GM12891 (cell line): ENCODE measurements around the gene SPTSSB. TPM values are rescaled to one million over a fixed set of nuclear protein-coding genes. Genes with fewer than 3 reads are reported as not detected.

Experiments used
- DNase-seq: peaks from one replicate; pipeline ENCODE4 v3.0.0; 2011; ENCODE audit warnings: low spot score; ENCODE audit not compliant: insufficient read length
- FAIRE-seq: peaks from 2 replicates; lab custom pipeline; 2011; peaks lifted over from hg19 to GRCh38; lab: Jason Lieb, UNC
- PAX5 ChIP-seq: IDR thresholded peaks from 2 replicates; pipeline ENCODE4 v1.6.1; 2011; ENCODE audit warnings: low read length, moderate library complexity, mild to moderate bottlenecking; ENCODE audit not compliant: insufficient read depth, severe bottlenecking
- POLR2A ChIP-seq: IDR thresholded peaks from 2 replicates; pipeline ENCODE4 v1.6.1; 2011; ENCODE audit warnings: low read depth, low read length, control low read depth
- POLR2AphosphoS5 ChIP-seq: IDR thresholded peaks from 2 replicates; pipeline ENCODE4 v1.6.1; 2011; ENCODE audit warnings: low read depth, low read length, control low read depth
- POU2F2 ChIP-seq: IDR thresholded peaks from 2 replicates; pipeline ENCODE4 v1.6.1; 2011; ENCODE audit warnings: low read depth, mild to moderate bottlenecking, control low read depth, low read length, moderate library complexity
- SPI1 ChIP-seq: IDR thresholded peaks from 2 replicates; pipeline ENCODE4 v1.6.1; 2011; ENCODE audit warnings: low read depth, low read length, control low read depth
- TAF1 ChIP-seq: IDR thresholded peaks from 2 replicates; pipeline ENCODE4 v1.6.1; 2011; ENCODE audit warnings: low read depth, low read length, control low read depth
- polyA plus RNA-seq: library from polyadenylated mRNA; unstranded; fragments of >200 nt; gene quantifications from one replicate; pipeline ENCODE4 v1.2.1, GENCODE V29; 2012; ENCODE audit warnings: low read depth, missing spikeins, inconsistent platforms; ENCODE audit not compliant: missing spikeins

The SPTSSB gene
- not detected for polyA plus RNA-seq

DNA sequence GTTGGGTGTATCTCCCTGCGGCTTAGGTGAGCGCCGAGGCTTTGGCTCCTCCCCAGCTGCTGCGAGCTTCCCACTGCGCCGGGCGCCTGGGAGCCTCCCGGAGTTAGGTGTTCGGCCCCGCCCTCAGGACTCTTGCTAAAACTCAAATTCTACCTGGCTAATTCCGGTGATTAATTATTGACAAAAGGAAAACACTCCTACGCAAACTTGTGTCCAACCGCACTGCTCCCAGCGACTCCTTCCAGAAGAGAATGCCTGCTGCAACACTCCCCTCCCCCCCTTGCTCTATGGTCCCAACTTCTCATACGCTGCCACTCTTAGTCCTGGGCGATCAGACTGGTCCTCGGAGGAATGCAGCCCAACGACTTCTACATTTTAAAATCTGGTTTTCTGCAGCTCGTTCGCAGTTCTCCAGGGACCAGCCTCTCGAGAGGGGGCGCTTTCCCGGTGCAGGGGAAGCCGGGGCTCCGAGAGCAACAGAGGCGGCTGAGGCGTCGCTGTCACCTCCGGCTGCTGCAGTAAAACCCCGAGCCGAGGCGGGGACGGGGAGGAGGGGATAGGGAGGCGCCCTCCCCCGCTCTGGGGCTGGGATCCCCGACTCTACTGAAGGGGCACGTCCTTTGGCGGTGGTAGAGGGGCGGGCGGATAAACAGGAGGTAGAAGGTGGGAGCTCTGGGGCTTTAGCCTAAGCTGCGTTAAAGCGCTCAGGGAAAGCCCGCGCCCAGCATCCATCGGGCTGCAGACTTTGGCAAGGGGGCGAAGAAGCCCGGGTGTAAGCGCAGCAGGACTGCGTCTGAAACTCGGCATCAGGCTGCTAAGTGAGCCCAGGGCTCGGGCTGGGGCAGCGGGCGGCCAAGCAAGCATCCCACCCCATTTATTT, at the start of gene SPTSSB:
Gene SPTSSB, minus strand, starts transcription at position 77 of the 880 bp plus-strand sequence. CDS start 25,194 bp downstream, outside the sequence.
- TF ChIP-seq POLR2A (no peak), PAX5 (no peak), POU2F2 (no peak), SPI1 (no peak), POLR2AphosphoS5 (no peak), TAF1 (no peak)
- peak; percentile 24 for DNase-seq
- peak; percentile 20 for FAIRE-seq

- FAIRE-seq, result no peak
- TF ChIP-seq POLR2A (no peak), POLR2AphosphoS5 (no peak), PAX5 (no peak), TAF1 (no peak), SPI1 (no peak)
- DNase-seq, result no peak
Measured at GRCh38 chr3:161420746-161421145, 49.4 kb upstream of the SPTSSB start.

- DNase-seq (no peak), FAIRE-seq (no peak)
- no peak for TF ChIP-seq SPI1
- no peak for TF ChIP-seq POLR2AphosphoS5
- no peak for TF ChIP-seq PAX5
- no peak for TF ChIP-seq POU2F2
- no peak for TF ChIP-seq POLR2A
- TF ChIP-seq TAF1, result no peak
Measured at GRCh38 chr3:161419555-161420333, 48.4 kb upstream of the SPTSSB start.

DNA sequence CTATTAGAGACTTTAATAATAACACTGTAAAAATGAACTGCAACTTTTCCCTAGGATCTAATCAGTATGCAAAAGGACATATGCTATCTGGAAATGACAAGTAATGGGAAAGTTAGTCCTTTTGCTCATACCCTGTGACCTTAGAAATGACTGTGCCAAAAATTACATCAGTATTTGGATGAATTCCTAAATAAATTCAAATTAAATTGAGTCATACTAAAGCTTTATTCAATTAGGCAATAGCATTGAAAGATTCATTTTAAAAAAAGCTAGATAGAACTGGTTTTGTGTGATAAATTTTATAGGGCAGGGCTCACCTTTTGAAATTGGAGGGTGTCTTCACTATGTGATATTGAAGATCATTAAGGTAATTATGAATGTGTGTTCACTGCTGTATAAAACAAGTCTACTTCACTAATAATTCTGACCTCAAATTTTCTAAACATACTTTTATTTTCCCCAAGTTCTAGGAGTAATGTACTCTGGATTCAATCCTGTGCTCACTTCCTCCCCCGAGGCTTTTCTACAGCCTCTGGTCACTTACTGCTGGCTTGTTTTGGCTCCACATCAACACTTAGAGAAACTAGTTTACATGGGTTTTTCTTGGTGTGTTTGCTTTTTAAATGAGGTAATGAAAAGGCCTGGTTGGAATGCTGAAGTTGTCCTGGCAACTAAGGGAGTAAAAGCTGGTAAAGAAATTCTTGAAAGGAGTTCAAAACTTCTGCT, 44.4 kb upstream of the SPTSSB start:
- no peak for FAIRE-seq
- TF ChIP-seq SPI1, result 0 out of 2 replicates have a peak, but pooled peaks have one; percentile 5
- TF ChIP-seq TAF1, result no peak
- no peak for DNase-seq

DNA sequence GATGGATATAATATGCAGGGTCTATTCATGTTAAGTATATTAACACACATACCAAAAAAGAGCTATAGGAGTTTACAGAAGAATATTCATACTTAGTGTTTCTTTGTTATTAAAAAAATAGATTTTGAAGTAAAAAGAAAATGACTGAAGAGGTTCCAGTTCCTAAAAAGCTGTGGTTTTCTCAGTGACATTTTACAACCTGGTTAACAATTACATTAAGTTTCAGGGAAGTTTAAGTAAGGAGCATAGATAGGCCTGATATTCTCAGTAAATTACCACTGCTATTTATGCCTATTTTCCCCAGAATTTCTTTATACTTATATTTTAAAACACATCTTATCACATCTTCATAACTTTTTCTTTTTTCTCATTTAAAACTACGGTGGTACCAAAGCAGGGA, 43.6 kb upstream of the SPTSSB start:
- no peak for FAIRE-seq
- DNase-seq, result no peak
- TF ChIP-seq PAX5, result no peak
- 0 out of 2 replicates have a peak, but pooled peaks have one; percentile 25 for TF ChIP-seq SPI1

DNA sequence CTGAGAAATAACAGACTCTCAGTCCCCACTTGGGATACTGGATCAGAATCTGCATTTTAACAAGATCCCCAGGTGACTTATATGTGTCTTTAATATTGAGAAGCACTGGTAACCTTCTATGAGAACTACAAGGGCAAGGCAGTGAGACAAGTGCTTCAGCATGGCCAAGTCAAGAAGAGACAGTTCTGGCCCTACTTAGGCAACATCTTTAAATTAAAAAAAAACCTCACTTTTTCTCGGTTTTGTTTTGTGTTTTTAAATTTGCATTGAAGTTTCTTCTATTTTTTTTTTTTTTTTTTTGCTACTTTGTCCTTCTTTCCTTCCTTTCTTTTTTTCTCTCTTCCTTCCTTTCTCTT, 42.5 kb upstream of the SPTSSB start:
- DNase-seq (no peak), FAIRE-seq (no peak)
- no peak for TF ChIP-seq TAF1
- no peak for TF ChIP-seq POU2F2
- no peak for TF ChIP-seq SPI1
- no peak for TF ChIP-seq PAX5
- no peak for TF ChIP-seq POLR2A
- no peak for TF ChIP-seq POLR2AphosphoS5

- TF ChIP-seq SPI1 (no peak), TAF1 (no peak), POLR2A (no peak)
- no peak for DNase-seq
- FAIRE-seq, result no peak
Measured at GRCh38 chr3:161413127-161413854, 42.0 kb upstream of the SPTSSB start.

- FAIRE-seq (no peak), DNase-seq (no peak)
- no peak for TF ChIP-seq SPI1
- TF ChIP-seq TAF1, result no peak
- no peak for TF ChIP-seq POU2F2
- TF ChIP-seq POLR2A, result no peak
- TF ChIP-seq PAX5, result no peak
Measured at GRCh38 chr3:161412123-161412522, 40.8 kb upstream of the SPTSSB start.

GRCh38 chr3:161409858-161410257, 38.5 kb upstream of the SPTSSB start:
- DNase-seq, result no peak
- TF ChIP-seq POLR2AphosphoS5, result no peak
- TF ChIP-seq PAX5, result no peak
- no peak for TF ChIP-seq POLR2A
- TF ChIP-seq TAF1, result no peak
- no peak for TF ChIP-seq POU2F2
- no peak for TF ChIP-seq SPI1
- no peak for FAIRE-seq
